Caco-2 (cell line): ENCODE data around the gene KCNT2. TPM values are rescaled to one million over a fixed set of nuclear protein-coding genes. Genes with fewer than 3 reads are reported as not detected.

Experiments
- BruUV-seq: library from RNA; stranded (reverse); fragments of 400-500 nt; replicated peaks from 2 replicates; lab custom pipeline; 2021; lab: Mats Ljungman, UMichigan
- CTCF ChIA-PET: fragments of 300-600 bp; sonication (Branson Sonifier 250); formaldehyde crosslinking; loops from one replicate; lab custom pipeline; 2022; ENCODE audit warnings: antibody characterized with exemption; lab: Charles Lee
- POLR2A ChIA-PET: fragments of 300-600 bp; sonication (Branson Sonifier 250); formaldehyde crosslinking; loops from one replicate; lab custom pipeline; 2022; ENCODE audit warnings: antibody characterized with exemption; lab: Charles Lee
- DNase-seq, 2 experiments: peaks; one replicate each; pipeline versions ENCODE4 v3.0.0 to v3.0.0-alpha.2; 2020 to 2022
- H3K27me3 ChIP-seq: replicated peaks from 2 replicates; pipeline ENCODE4 v1.6.0; 2011; ENCODE audit warnings: low read length; ENCODE audit not compliant: control insufficient read depth, insufficient read depth
- H3K36me3 ChIP-seq: 2 replicates; pipeline ENCODE4 v1.5.1; 2011; ENCODE audit warnings: low read length; ENCODE audit not compliant: control insufficient read depth, insufficient read depth
- H3K4me1 ChIP-seq: fragments of 250-450 bp; sonication (Bioruptor Pico); 2 replicates; pipeline ENCODE4 v1.5.1; 2020; ENCODE audit warnings: mild to moderate bottlenecking
- H3K4me3 ChIP-seq: 2 replicates; pipeline ENCODE4 v1.5.1; 2011; ENCODE audit warnings: low read depth, mild to moderate bottlenecking, control low read depth, low read length
- H3K9me3 ChIP-seq: fragments of 250-450 bp; sonication (Bioruptor Pico); 2 replicates; pipeline ENCODE4 v1.5.1; 2020; ENCODE audit warnings: mild to moderate bottlenecking, moderate library complexity
- H3K27ac Mint-ChIP-seq: one replicate; pipeline ENCODE4 v1.8.0; 2022; ENCODE audit warnings: mixed read lengths; ENCODE audit not compliant: unreplicated experiment
- H3K27me3 Mint-ChIP-seq: one replicate; pipeline ENCODE4 v1.8.0; 2022; ENCODE audit warnings: mixed read lengths; ENCODE audit not compliant: insufficient read depth, unreplicated experiment
- H3K36me3 Mint-ChIP-seq: one replicate; pipeline ENCODE4 v1.8.0; 2022; ENCODE audit warnings: mild to moderate bottlenecking, mixed read lengths; ENCODE audit not compliant: insufficient read depth, unreplicated experiment
- H3K4me1 Mint-ChIP-seq: one replicate; pipeline ENCODE4 v1.8.0; 2022; ENCODE audit warnings: low read depth, mixed read lengths; ENCODE audit not compliant: unreplicated experiment
- H3K4me3 Mint-ChIP-seq: one replicate; pipeline ENCODE4 v1.8.0; 2022; ENCODE audit warnings: mild to moderate bottlenecking, moderate library complexity, mixed read lengths; ENCODE audit not compliant: unreplicated experiment
- H3K9me3 Mint-ChIP-seq: one replicate; pipeline ENCODE4 v1.8.0; 2022; ENCODE audit warnings: mixed read lengths; ENCODE audit not compliant: unreplicated experiment
- intact Hi-C: fragments of 100-400 bp; cut with micrococcal nuclease; formaldehyde crosslinking; loops from one replicate; pipeline ENCODE4 v1.10.0; 2022; ENCODE audit not compliant: unreplicated experiment
- total RNA-seq: library from RNA; stranded (reverse); gene quantifications from 2 replicates; pipeline ENCODE4 v1.2.3, GENCODE V29; 2022
- TF ChIP-seq, protein P1 (sequence below), 2 experiments: fragments of 200-600 bp in 1 of 2; IDR thresholded peaks; 1 replicate in 1 of 2; 2 replicates in 1 of 2; pipeline versions ENCODE4 v1.5.1 to v1.8.0; 2011 to 2022; ENCODE audit warnings: antibody characterized with exemption in 1 of 2, control low read depth in 1 of 2, inconsistent platforms in 1 of 2, low read depth in 1 of 2, low read length in 1 of 2, mild to moderate bottlenecking in 1 of 2, moderate library complexity in 1 of 2; ENCODE audit not compliant: insufficient read depth in 1 of 2, severe bottlenecking in 1 of 2, unreplicated experiment in 1 of 2

Gene KCNT2
- total RNA-seq, 1 experiment from 2014 or later: not detected

DNA sequence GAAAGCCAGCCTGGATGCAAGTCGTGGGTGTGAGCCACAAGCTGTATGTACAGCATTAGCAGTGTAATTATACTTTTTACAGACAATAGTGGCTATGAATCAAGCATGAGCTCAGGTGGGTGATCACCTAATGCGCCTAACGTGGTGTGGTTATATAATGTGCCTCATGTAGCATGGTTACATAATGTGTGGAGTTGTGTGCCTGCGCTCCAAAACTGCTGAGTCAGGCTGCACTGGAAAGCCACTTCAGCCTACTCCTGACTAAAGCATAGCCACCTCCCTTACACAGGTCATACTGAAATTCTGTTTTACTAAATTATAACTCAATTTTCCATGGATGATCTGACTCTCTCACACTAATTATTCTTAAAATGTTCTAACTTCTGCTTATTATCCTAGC lies 69.8 kb downstream of the KCNT2 start:
- Mint-ChIP-seq H3K9me3 (no peaks in the 10 kb centered on the region), H3K27me3 (no peaks in the 10 kb centered on the region), H3K36me3 (no peaks in the 10 kb centered on the region), H3K4me1 (no peaks in the 10 kb centered on the region), H3K4me3 (no peak overlapping the region), H3K27ac (no peak overlapping the region)
- no peaks in the 10 kb centered on the region for H3K4me1 ChIP-seq
- POLR2A ChIA-PET: no interaction called here
- no peaks in the 10 kb centered on the region; the same call in 1 of the 2 replicates for H3K9me3 ChIP-seq
- H3K36me3 ChIP-seq: no peaks in the 10 kb centered on the region
- H3K4me3 ChIP-seq: no peak overlapping the region
- no peak for DNase-seq
- intact Hi-C loops: no loop called here
- no peaks in the 10 kb centered on the region for H3K27me3 ChIP-seq
- TF ChIP-seq, protein P1, sequence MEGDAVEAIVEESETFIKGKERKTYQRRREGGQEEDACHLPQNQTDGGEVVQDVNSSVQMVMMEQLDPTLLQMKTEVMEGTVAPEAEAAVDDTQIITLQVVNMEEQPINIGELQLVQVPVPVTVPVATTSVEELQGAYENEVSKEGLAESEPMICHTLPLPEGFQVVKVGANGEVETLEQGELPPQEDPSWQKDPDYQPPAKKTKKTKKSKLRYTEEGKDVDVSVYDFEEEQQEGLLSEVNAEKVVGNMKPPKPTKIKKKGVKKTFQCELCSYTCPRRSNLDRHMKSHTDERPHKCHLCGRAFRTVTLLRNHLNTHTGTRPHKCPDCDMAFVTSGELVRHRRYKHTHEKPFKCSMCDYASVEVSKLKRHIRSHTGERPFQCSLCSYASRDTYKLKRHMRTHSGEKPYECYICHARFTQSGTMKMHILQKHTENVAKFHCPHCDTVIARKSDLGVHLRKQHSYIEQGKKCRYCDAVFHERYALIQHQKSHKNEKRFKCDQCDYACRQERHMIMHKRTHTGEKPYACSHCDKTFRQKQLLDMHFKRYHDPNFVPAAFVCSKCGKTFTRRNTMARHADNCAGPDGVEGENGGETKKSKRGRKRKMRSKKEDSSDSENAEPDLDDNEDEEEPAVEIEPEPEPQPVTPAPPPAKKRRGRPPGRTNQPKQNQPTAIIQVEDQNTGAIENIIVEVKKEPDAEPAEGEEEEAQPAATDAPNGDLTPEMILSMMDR (IDR thresholded peaks at IDR 0.05; ENCODE audit: insufficient read depth in 1 of 2, low read depth in 1 of 2, low read length in 1 of 2, severe bottlenecking in 1 of 2, unreplicated experiment in 1 of 2): no peak
- CTCF ChIA-PET: no interaction called here
- BruUV-seq: no TSS peak

DNA sequence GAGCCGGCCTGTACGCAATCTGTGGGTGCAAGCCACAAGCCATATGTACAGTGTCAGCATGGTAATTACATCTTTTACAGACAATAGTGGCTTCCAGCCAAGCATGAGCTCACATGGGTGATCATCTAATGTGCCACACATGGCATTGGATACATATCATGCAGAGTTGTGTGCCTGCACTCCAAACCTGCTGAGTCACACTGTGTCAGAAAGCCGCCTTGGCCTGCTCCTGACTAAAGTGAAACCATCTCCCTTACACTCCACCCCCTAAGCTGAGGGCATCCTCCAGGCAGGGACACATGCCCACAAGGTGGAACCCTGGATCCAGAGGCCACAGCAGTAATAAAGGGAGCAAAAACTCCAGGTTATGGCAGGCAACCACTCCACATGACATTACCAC lies 72.5 kb downstream of the KCNT2 start:
- H3K36me3 Mint-ChIP-seq: no peaks in the 10 kb centered on the region
- no peaks in the 10 kb centered on the region for H3K27me3 Mint-ChIP-seq

DNA sequence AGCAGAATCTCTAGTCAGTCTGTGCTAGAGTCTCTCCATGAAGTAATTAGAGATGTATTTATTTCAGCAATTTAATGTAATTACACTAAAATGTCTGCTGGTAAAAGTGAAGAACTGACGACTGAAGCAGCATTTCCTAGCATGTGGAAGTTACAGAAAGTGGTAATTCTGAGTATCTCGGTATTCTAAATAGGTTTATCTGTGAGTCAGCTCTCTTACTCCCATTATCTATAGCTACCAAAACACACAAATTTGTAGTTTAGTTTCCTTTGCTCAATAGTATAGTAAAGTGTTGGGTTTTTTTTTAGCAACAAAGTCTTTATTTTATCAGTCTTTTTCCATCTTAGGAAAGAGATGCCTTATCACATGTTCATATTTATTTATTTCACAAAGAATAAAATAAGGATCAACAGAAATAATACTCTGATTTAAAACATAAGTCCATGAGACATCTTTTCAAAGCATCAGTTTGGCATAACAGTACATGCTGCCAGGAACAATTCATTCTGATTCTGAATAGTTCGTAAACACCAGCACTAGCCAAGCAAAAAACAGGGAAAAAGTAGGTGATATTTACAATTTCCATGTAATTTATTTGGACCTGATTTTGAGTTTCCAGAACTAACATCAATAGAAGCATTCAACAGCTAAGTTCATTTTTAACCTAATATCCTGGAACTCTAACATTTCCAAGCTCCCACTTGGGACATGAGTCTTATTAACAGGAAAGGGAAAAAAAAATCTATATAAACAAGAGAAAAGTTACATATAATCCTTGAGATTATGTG lies 76.3 kb downstream of the KCNT2 start:
- ChIA-PET CTCF (no interaction called here), POLR2A (no interaction called here)
- no peak overlapping the region for H3K27ac Mint-ChIP-seq
- H3K27me3 Mint-ChIP-seq: no peaks in the 10 kb centered on the region
- Histone ChIP-seq H3K36me3 (no peaks in the 10 kb centered on the region), H3K9me3 (no peaks in the 10 kb centered on the region; the same call in 1 of the 2 replicates), H3K27me3 (no peaks in the 10 kb centered on the region), H3K4me1 (no peaks in the 10 kb centered on the region), H3K4me3 (no peak overlapping the region)
- intact Hi-C loops: no loop called here
- H3K4me3 Mint-ChIP-seq: no peak overlapping the region
- no peaks in the 10 kb centered on the region for H3K4me1 Mint-ChIP-seq
- no peaks in the 10 kb centered on the region for H3K9me3 Mint-ChIP-seq
- H3K36me3 Mint-ChIP-seq: no peaks in the 10 kb centered on the region
- DNase-seq: no peak
- BruUV-seq: no TSS peak
- TF ChIP-seq, protein P1 (IDR thresholded peaks at IDR 0.05; ENCODE audit: insufficient read depth in 1 of 2, low read depth in 1 of 2, low read length in 1 of 2, severe bottlenecking in 1 of 2, unreplicated experiment in 1 of 2): no peak

More for the DNA sequence above, 72.5 kb downstream of the KCNT2 start:
- Mint-ChIP-seq H3K4me3 (no peak overlapping the region), H3K9me3 (no peaks in the 10 kb centered on the region), H3K27ac (no peak overlapping the region), H3K4me1 (no peaks in the 10 kb centered on the region)
- no peaks in the 10 kb centered on the region for H3K27me3 ChIP-seq
- no peak overlapping the region for H3K4me3 ChIP-seq
- peak in 1 of 2 experiments; percentile 9 for DNase-seq
- ChIA-PET CTCF (no interaction called here), POLR2A (no interaction called here)
- no peaks in the 10 kb centered on the region for H3K36me3 ChIP-seq
- TF ChIP-seq, protein P1 (IDR thresholded peaks at IDR 0.05; ENCODE audit: insufficient read depth in 1 of 2, low read depth in 1 of 2, low read length in 1 of 2, severe bottlenecking in 1 of 2, unreplicated experiment in 1 of 2): no peak
- no peaks in the 10 kb centered on the region for H3K4me1 ChIP-seq
- H3K9me3 ChIP-seq: no peaks in the 10 kb centered on the region; the same call in 1 of the 2 replicates
- BruUV-seq: no TSS peak
- intact Hi-C loops: no loop called here
